Astrocyte of the spinal cord (primary cell): ENCODE data around the gene DNM3.

ENCODE experiments used
- DNase-seq: peaks from one replicate; pipeline ENCODE4 v3.0.0; 2011; ENCODE audit warnings: low read depth, low spot score
- H3K4me3 ChIP-seq: 2 replicates; pipeline ENCODE4 v1.5.1; 2011; ENCODE audit warnings: low read depth, mild to moderate bottlenecking, low read length, moderate library complexity
- in situ Hi-C: cut with HindIII; loops from 2 replicates; pipeline ENCODE4 v1.10.0; 2017; ENCODE audit warnings: low sequenced_read_pairs
- TF ChIP-seq, protein P1 (sequence below): IDR thresholded peaks from 2 replicates; pipeline ENCODE4 v1.5.1; 2012; ENCODE audit warnings: low read depth, mild to moderate bottlenecking, low read length, inconsistent platforms

DNM3 gene

DNA sequence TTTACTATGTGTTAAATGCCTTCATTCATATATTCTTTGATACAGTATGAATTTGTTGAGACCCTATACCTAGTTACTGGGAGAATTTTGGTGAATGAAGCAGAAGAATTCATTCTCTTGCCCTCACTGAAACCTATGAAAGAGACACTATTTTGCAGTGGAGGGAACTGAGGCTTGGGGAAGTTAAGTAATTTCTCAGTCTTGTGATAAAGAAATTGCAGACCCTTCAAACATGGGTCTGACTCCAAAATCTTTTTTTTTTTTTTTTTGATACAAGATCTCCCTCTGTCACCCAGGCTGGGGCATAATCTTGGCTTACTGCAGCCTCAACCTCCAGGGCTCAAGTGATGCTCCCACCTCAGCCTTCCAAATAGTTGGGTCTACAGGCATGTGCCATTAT lies 132.1 kb downstream of the DNM3 start:
- in situ Hi-C loops, result no loop called here
- H3K4me3 ChIP-seq, result no peak overlapping the region
- TF ChIP-seq, protein P1, sequence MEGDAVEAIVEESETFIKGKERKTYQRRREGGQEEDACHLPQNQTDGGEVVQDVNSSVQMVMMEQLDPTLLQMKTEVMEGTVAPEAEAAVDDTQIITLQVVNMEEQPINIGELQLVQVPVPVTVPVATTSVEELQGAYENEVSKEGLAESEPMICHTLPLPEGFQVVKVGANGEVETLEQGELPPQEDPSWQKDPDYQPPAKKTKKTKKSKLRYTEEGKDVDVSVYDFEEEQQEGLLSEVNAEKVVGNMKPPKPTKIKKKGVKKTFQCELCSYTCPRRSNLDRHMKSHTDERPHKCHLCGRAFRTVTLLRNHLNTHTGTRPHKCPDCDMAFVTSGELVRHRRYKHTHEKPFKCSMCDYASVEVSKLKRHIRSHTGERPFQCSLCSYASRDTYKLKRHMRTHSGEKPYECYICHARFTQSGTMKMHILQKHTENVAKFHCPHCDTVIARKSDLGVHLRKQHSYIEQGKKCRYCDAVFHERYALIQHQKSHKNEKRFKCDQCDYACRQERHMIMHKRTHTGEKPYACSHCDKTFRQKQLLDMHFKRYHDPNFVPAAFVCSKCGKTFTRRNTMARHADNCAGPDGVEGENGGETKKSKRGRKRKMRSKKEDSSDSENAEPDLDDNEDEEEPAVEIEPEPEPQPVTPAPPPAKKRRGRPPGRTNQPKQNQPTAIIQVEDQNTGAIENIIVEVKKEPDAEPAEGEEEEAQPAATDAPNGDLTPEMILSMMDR, result no peak
- DNase-seq, result no peak

DNA sequence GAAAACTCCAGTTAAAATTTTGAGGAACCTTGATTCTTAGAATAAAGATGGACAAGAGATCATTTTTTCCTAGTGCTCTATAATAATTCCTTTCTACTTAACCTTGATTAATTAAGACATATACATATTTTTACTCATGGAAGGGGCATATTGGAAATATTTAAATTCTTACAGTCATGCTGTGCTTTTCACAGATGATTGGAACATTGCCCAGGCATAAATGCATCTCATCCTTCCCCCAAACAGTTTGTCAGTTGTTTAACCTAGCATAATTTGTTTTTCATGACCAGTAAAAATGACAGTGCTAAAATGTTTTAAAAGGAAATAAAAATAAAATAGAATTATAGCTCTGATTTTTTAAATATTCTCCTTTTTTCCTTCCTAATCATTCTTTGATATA lies 140.0 kb downstream of the DNM3 start:
- no peak for DNase-seq
- in situ Hi-C loops, result no loop called here
- TF ChIP-seq, protein P1, result no peak
- no peak overlapping the region for H3K4me3 ChIP-seq

DNA sequence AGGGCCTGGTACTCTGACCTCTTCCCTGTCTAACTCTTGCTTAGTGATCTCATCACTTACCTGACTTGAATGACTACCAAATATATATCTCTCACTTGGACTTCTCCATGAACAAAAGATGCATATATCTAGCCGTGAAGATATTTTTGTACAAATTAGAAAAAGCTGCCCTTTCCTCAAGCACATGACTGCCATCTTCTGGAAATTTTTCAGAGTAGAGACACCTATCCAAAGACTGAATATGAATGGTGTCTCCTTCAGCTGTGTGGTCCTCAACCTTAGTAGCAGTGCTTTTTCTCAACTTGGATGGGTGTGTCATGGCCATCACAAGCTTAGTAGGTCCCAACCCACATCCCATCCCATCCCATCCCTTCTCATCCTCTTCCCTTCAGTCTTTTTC lies 142.3 kb downstream of the DNM3 start:
- no peak overlapping the region for H3K4me3 ChIP-seq
- DNase-seq, result peak; percentile 33
- in situ Hi-C loops, result no loop called here
- TF ChIP-seq, protein P1, result peak; percentile 43

DNA sequence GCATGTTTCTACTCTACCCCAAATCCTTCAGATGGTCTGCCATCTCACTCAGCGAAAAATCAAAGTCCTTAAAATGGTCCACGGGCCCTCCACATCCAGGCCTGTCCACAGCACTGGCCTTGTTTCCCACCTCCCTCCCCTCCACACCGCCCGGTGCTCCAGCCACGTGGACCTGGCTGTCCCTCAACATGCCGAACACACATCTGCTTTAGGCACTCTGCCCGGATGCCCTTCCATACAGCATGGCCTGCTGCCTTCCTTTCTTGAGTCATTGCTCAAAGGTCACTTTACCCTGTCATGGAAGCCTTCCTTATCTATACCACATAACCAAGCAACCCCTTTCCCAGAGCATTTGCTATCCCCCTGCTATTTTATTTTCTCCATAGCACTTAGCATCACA lies 143.0 kb downstream of the DNM3 start:
- TF ChIP-seq, protein P1, result no peak
- no peak for DNase-seq
- in situ Hi-C loops, result no loop called here
- H3K4me3 ChIP-seq, result no peak overlapping the region

DNA sequence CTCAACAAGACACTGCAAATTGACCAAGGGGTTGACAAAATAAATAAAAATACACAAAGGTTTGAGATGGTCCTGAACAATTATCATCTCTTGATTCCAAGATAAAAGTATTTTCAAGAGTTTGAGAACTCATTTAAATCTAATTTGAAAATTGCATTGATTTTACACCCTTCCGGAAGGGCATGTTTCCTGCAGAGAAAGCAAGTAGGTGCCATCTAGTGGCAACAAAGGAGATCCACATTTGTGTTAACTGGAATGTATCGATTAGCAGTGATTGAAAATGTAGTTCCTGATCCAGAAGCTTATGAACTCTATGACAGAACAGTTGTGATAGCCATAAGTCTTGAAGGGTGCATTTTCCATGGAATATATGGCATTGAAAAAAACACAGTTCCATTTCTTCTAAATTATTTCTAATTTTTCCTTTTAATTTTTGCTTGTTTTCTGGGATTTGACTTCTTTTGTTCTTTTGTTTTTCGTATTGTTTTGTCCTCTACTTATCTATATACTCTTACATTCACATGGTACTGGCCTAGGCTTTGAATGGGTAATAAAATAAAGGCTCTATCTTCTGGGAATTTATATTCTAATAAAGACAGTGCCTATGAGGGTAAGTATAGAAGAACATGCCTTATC lies 143.7 kb downstream of the DNM3 start:
- in situ Hi-C loops, result no loop called here
- TF ChIP-seq, protein P1, result peak; percentile 82
- no peak overlapping the region for H3K4me3 ChIP-seq
- peak; percentile 38 for DNase-seq

DNA sequence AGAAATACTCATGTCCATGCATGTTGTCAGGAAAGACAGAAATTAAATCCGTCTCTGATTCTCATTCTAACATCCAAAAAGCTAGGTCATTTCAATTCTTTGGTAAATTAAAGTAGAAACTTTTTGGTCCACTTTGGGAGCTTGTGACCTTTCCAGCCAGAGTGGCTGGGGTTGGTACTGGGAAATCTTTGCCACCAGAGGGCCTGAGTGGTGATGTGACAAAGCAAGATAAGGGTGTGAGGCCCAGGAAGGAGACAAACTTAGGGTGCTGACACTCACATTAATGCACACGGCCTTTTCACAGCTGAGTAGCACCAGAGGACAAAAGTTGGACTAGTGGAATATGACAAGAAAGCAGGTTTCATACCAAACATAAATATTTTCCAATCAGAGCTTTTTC lies 144.3 kb downstream of the DNM3 start:
- TF ChIP-seq, protein P1, result peak; percentile 29
- no peak for DNase-seq
- in situ Hi-C loops, result no loop called here
- H3K4me3 ChIP-seq, result no peak overlapping the region
